Bronchial epithelial cell (primary cell): Measurements from ENCODE around the gene SUPT3H. TPM values are rescaled to one million over a fixed set of nuclear protein-coding genes. Genes with fewer than 3 reads are reported as not detected.
A peak's percentile ranks its signal among the peaks of the same experiment; 100 is the strongest.

Experiments used
- DNase-seq: peaks from one replicate; pipeline ENCODE4 v3.0.0-alpha.2; 2010; ENCODE audit warnings: low read depth
- FAIRE-seq: peaks from 2 replicates; lab custom pipeline; 2011; peaks lifted over from hg19 to GRCh38; lab: Jason Lieb, UNC
- H3K27me3 ChIP-seq: 2 replicates; pipeline ENCODE4 v1.5.1; 2011; ENCODE audit warnings: low read length; ENCODE audit not compliant: control insufficient read depth, insufficient read depth
- H3K36me3 ChIP-seq: 2 replicates; pipeline ENCODE4 v1.5.1; 2011; ENCODE audit warnings: low read length; ENCODE audit not compliant: control insufficient read depth, insufficient read depth
- H3K4me3 ChIP-seq: 2 replicates; pipeline ENCODE4 v1.5.1; 2011; ENCODE audit warnings: mild to moderate bottlenecking, low read depth, low read length, control low read depth
- total RNA-seq: library from RNA; depleted of rRNA; stranded (reverse); fragments of >200 nt; gene quantifications from 2 replicates; pipeline ENCODE4 v1.2.1, GENCODE V29; 2014
- TF ChIP-seq, protein P1 (sequence below): IDR thresholded peaks from 2 replicates; pipeline ENCODE4 v1.5.1; 2011; ENCODE audit warnings: mild to moderate bottlenecking, moderate library complexity, low read length, control low read depth, inconsistent platforms; ENCODE audit not compliant: insufficient read depth, severe bottlenecking

The SUPT3H gene
- total RNA-seq, 1 donor from 2014 or later: 12.9 TPM

DNA sequence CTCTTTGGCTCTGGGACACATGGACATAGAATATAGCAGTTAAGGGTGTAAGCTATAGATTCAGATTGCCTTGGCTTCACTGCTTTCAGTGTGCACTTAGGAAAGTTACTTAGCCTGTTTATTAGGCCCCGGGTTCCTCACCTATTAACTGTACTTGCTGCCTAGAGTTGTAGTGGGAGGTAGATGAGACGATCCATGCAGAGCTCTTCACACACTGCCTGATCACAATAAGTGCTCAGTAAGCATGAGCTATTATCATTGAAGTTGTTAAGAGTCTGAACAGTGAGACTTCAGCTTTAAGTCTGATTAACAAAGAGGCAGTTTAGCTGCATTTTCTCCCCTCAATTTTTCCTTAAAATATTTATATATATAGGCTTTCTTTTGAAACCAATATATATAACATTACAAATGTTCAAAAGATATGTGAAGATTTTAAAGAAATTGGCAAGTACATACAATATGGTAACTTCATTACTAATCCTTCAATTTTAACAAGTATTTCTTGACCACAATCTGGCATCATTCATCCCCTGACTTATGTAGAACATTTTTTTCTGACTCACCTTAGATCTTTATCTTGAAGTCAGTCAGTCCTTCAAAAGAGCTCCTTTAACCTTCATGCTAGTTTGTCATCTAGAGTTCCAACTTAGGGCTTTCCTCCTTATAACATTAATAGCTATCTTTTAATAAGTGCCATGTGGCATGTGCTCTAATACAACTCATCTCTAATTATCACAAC, 20.5 kb upstream of the SUPT3H start:
- no peaks in the 10 kb centered on the region for H3K27me3 ChIP-seq
- DNase-seq (peak; percentile 64), FAIRE-seq (no peak)
- H3K4me3 ChIP-seq: no peak overlapping the region
- TF ChIP-seq, protein P1, sequence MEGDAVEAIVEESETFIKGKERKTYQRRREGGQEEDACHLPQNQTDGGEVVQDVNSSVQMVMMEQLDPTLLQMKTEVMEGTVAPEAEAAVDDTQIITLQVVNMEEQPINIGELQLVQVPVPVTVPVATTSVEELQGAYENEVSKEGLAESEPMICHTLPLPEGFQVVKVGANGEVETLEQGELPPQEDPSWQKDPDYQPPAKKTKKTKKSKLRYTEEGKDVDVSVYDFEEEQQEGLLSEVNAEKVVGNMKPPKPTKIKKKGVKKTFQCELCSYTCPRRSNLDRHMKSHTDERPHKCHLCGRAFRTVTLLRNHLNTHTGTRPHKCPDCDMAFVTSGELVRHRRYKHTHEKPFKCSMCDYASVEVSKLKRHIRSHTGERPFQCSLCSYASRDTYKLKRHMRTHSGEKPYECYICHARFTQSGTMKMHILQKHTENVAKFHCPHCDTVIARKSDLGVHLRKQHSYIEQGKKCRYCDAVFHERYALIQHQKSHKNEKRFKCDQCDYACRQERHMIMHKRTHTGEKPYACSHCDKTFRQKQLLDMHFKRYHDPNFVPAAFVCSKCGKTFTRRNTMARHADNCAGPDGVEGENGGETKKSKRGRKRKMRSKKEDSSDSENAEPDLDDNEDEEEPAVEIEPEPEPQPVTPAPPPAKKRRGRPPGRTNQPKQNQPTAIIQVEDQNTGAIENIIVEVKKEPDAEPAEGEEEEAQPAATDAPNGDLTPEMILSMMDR: no peak
- no peaks in the 10 kb centered on the region for H3K36me3 ChIP-seq

DNA sequence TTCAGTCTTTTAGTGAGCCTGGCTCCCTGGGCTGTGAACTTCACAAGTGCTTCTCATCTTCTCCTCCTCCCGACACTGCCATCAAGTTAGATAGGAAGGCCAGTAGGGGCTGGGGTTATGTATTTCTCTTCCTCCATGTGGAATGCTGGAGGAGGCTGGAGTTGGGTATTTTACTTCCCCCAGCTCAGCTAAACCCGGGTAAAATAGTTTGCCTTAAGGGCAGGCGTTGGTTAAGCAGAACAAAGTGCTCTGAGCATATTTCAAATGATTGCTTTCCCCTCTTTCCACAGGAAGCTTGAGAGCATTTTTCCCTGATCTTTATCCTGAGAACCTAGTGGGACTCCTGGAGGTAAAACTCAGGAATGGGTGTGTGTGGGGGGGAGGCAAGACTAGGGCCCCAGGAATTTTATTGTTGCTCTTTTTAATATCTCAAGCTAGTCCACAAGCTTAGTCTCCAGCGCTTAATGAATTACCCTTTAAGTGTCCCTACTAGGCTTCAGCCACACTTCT, 16.9 kb upstream of the SUPT3H start:
- no peak for FAIRE-seq
- H3K27me3 ChIP-seq: no peaks in the 10 kb centered on the region

DNA sequence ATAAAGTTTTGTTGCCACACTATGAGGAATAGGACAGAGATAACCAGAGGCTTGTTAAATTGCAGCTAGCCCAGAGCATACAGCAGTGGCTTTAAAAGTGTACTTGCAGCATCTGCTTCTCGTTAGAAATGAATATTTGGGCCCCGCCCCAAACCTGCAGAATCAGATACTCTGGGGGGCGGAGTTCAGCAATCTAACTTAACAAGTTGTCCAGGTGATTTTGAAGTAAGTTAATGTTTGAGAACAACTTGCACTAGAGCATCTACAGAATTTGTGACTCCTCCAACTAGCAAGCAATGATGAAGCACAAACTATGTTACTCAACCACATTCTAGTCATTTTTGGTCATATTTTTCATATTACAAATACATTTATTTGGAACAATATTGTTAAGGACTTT, 10.6 kb upstream of the SUPT3H start:
- no peak overlapping the region for H3K4me3 ChIP-seq
- peak; percentile 24 for DNase-seq
- TF ChIP-seq, protein P1: no peak
- H3K36me3 ChIP-seq: no peaks in the 10 kb centered on the region
- H3K27me3 ChIP-seq: no peaks in the 10 kb centered on the region
- FAIRE-seq: no peak

More for the DNA sequence above, 16.9 kb upstream of the SUPT3H start:
- DNase-seq: no peak
- Histone ChIP-seq H3K36me3 (no peaks in the 10 kb centered on the region), H3K4me3 (no peak overlapping the region)
- TF ChIP-seq, protein P1: no peak

DNA sequence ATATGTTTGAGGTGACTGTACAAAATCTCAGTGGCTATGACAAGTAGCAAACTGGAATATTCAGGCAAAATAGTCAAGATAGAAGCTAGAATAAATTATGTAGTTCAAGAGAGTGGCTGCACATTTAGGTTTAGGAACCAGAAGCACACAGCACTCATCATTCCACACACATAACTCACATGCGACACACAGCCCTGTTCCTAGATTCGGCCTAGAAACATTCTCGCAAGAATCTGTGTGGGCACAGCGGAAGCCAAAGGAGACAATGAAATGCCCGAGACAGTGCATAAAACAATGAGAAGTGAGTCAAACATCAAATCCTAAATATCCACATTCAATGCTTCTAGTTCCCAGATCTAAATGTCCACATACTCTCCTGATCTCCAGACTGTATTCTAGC, 9.5 kb upstream of the SUPT3H start:
- no peaks in the 10 kb centered on the region for H3K27me3 ChIP-seq
- DNase-seq: no peak
- TF ChIP-seq, protein P1: no peak
- no peak overlapping the region for H3K4me3 ChIP-seq
- FAIRE-seq: peak; percentile 68
- H3K36me3 ChIP-seq: no peaks in the 10 kb centered on the region

- H3K4me3 ChIP-seq: no peak overlapping the region
- no peak for DNase-seq
- TF ChIP-seq, protein P1: no peak
- H3K27me3 ChIP-seq: no peaks in the 10 kb centered on the region
- H3K36me3 ChIP-seq: no peaks in the 10 kb centered on the region
- FAIRE-seq: no peak
Measured at GRCh38 chr6:45386501-45386900, 8.8 kb upstream of the SUPT3H start.
